Right ventricle myocardium inferior (tissue), 1 donor: Measurements from ENCODE around the gene STK25. TPM values are rescaled to one million over a fixed set of nuclear protein-coding genes. Genes with fewer than 3 reads are reported as not detected.
"Not testable (repeated sequence)": the region's sequence is repeated elsewhere in the genome, so short reads cannot be mapped to it uniquely, and the experiment has no call there.

Source experiments
- ATAC-seq: fragments of 200-7000 bp; cut with Tn5 transposase; one replicate; pipeline ENCODE4 v1.9.1; 2020; ENCODE audit warnings: mild to moderate bottlenecking, moderate library complexity
- DNase-seq: peaks from one replicate; pipeline ENCODE4 v3.0.0; 2021; ENCODE audit errors: missing footprints
- intact Hi-C: fragments of 100-400 bp; cut with DNase I; formaldehyde crosslinking; loops from one replicate; pipeline ENCODE4 v1.11.0; 2022
- total RNA-seq: library from RNA; stranded (reverse); fragmentation: NEBNext Ultra II Directional; extraction: Animal tissue kit (Norgen Biotek cat#: 25700); gene quantifications from one replicate; pipeline ENCODE4 v1.2.1, GENCODE V29; 2021
- donor health status: DM: no; HTN: yes; CAD: no; lungs with severe emphysema.

Gene STK25
- total RNA-seq, 1 donor from 2014 or later = 97.4 TPM

- no peak for ATAC-seq
- no peak for DNase-seq
- intact Hi-C loops = no loop called here
Observed at GRCh38 chr2:241541564-241542277, 33.3 kb upstream of the STK25 start.

- intact Hi-C loops = no loop called here
- DNase-seq (peak; percentile 79), ATAC-seq (peak; percentile 74)
Observed at GRCh38 chr2:241540771-241541561, 32.6 kb upstream of the STK25 start.

GRCh38 chr2:241540401-241540770 is 32.0 kb upstream of the STK25 start:
- DNase-seq (no peak), ATAC-seq (peak; percentile 8)
- intact Hi-C loops = no loop called here

- no peak for DNase-seq
- intact Hi-C loops = no loop called here
- ATAC-seq = no peak
Observed at GRCh38 chr2:241539616-241540374, 31.4 kb upstream of the STK25 start.

GRCh38 chr2:241538838-241539615 is 30.6 kb upstream of the STK25 start:
- no peak for DNase-seq
- intact Hi-C loops = no loop called here
- ATAC-seq = no peak

- ATAC-seq = no peak
- intact Hi-C loops = no loop called here
- no peak for DNase-seq
Observed at GRCh38 chr2:241535871-241536655, 27.7 kb upstream of the STK25 start.

- DNase-seq = no peak
- intact Hi-C loops = no loop called here
- ATAC-seq = no peak
Observed at GRCh38 chr2:241534701-241535375, 26.5 kb upstream of the STK25 start.

- intact Hi-C loops = no loop called here
- ATAC-seq (no peak), DNase-seq (no peak)
Observed at GRCh38 chr2:241534293-241534692, 25.9 kb upstream of the STK25 start.

- DNase-seq (no peak), ATAC-seq (no peak)
- intact Hi-C loops = no loop called here
Observed at GRCh38 chr2:241532733-241533601, 24.6 kb upstream of the STK25 start.

- intact Hi-C loops = no loop called here
- no peak for ATAC-seq
- no peak for DNase-seq
Observed at GRCh38 chr2:241532168-241532567, 23.8 kb upstream of the STK25 start.

GRCh38 chr2:241531161-241531722 is 22.9 kb upstream of the STK25 start:
- no peak for ATAC-seq
- intact Hi-C loops = no loop called here

GRCh38 chr2:241530571-241530970 is 22.2 kb upstream of the STK25 start:
- intact Hi-C loops = no loop called here
- DNase-seq (peak; percentile 50), ATAC-seq (no peak)

More at GRCh38 chr2:241531161-241531722, 22.9 kb upstream of the STK25 start:
- peak; percentile 9 for DNase-seq

- intact Hi-C loops, ATAC-seq, DNase-seq: not testable (repeated sequence)
Observed at GRCh38 chr2:241525818-241526780, 17.7 kb upstream of the STK25 start.

- no peak for ATAC-seq
- no peak for DNase-seq
- intact Hi-C loops = no loop called here
Observed at GRCh38 chr2:241522477-241522876, 14.1 kb upstream of the STK25 start.

GRCh38 chr2:241519669-241520068 is 11.3 kb upstream of the STK25 start:
- DNase-seq = peak; percentile 43
- intact Hi-C loops = no loop called here
- no peak for ATAC-seq
